Keratinocyte (primary cell): ENCODE data around the gene NLGN4Y.

ENCODE experiments used
- EZH2 ChIP-seq: IDR thresholded peaks from one replicate; pipeline ENCODE4 v1.6.1; 2012; ENCODE audit warnings: inconsistent platforms, mild to moderate bottlenecking, low read length, moderate library complexity
- TF ChIP-seq, protein P1 (sequence below), 3 experiments: IDR thresholded peaks in 1 of 3; conservative IDR thresholded peaks in 1 of 3; optimal IDR thresholded peaks in 1 of 3; 2 replicates in 2 of 3; 3 replicates in 1 of 3; pipeline versions ENCODE3 to v1.5.1; 2011; ENCODE audit warnings: low read length in 3 of 3, mild to moderate bottlenecking in 3 of 3, moderate library complexity in 2 of 3, control low read depth in 1 of 3, inconsistent platforms in 1 of 3; ENCODE audit not compliant: insufficient read depth in 2 of 3; ENCODE audit errors: extremely low read depth in 1 of 3

DNA sequence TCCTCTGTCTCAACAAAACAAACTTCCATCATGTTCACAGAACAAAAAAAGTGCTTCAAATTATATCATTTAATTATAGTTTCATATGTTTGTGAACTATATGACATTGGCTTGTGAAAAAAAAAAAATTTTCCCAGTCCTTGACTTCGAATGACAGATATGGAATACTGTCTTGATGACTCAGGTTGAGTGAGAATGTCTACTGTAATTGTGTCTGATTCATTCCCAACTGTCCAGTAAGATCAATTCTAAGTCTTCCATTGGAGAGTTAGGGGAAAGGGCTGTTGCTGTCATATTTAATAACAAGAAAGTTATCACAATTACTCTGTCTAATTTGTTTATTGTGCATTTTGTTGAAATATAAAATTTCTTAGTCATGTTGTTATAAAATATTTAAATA lies 34.1 kb upstream of the NLGN4Y start:
- TF ChIP-seq, protein P1, sequence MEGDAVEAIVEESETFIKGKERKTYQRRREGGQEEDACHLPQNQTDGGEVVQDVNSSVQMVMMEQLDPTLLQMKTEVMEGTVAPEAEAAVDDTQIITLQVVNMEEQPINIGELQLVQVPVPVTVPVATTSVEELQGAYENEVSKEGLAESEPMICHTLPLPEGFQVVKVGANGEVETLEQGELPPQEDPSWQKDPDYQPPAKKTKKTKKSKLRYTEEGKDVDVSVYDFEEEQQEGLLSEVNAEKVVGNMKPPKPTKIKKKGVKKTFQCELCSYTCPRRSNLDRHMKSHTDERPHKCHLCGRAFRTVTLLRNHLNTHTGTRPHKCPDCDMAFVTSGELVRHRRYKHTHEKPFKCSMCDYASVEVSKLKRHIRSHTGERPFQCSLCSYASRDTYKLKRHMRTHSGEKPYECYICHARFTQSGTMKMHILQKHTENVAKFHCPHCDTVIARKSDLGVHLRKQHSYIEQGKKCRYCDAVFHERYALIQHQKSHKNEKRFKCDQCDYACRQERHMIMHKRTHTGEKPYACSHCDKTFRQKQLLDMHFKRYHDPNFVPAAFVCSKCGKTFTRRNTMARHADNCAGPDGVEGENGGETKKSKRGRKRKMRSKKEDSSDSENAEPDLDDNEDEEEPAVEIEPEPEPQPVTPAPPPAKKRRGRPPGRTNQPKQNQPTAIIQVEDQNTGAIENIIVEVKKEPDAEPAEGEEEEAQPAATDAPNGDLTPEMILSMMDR (optimal IDR thresholded peaks at IDR 0.05 in 1 of 3, IDR thresholded peaks at IDR 0.05 in 1 of 3, conservative IDR thresholded peaks at IDR 0.05 in 1 of 3; ENCODE audit: extremely low read depth in 1 of 3, insufficient read depth in 2 of 3, low read length in 3 of 3), result no peak
- no peak for TF ChIP-seq EZH2
